GM12874 (cell line): ENCODE data around the gene EVA1A.

Experiments
- CTCF ChIP-seq: IDR thresholded peaks from 2 replicates; pipeline ENCODE4 v1.5.1; 2011; ENCODE audit warnings: low read depth, mild to moderate bottlenecking, control low read depth, low read length, moderate library complexity; ENCODE audit not compliant: insufficient read depth

EVA1A gene

DNA sequence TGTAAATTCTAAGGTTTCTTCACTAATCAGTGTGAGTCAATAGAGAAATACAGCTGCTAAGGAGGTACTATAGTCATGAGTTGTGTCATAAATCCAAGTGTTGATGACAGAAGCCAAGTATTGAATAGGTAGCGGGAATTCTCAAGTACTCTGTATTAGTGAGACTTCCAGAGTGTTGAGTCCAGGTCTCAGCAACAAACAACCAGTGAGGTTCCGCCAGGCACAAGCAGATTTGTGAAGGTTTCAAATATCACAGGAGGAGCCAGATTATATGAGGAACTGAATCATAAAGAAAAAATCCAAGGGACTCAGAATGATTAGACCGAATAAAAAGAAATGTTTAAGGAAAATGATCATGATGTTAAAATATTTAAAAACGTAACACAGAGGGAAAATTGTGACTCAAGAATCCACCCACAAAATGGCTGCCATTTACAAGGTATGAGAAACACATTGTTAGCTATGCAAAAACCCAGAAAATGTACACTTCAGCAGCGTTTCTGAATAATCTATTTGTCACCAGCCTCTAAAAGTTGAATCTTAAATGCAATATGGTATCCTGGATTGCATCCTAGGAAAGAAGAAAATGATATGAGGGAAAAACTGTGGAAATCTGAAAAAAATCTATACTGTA is 27.3 kb upstream of the EVA1A start:
- TF ChIP-seq CTCF, result no peak

- no peak for TF ChIP-seq CTCF
Observed at GRCh38 chr2:75586971-75587370, 26.2 kb upstream of the EVA1A start.

GRCh38 chr2:75582840-75583239 is 22.1 kb upstream of the EVA1A start:
- no peak for TF ChIP-seq CTCF

GRCh38 chr2:75580606-75581005 is 19.9 kb upstream of the EVA1A start:
- TF ChIP-seq CTCF, result no peak

DNA sequence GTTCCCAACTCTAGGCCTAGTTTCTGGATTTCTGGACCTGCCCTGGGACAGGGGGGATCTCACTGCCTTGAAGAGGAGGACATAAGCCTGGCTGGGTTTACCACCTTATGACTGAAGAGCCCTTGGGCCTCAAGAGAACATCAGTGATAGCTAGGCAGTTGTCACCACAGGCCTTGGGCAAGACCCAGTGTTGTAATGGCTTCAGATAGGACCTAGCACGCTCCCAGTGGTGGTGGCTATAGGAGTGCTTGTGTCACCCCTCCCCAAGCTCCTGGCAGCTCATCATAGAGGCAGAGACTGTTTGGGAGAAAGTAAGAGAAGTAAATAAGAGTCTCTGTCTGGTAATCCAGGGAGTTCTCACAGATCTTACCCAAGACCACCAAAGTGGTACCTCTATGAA is 19.4 kb upstream of the EVA1A start:
- TF ChIP-seq CTCF, result no peak

GRCh38 chr2:75579186-75579585 is 18.4 kb upstream of the EVA1A start:
- no peak for TF ChIP-seq CTCF

GRCh38 chr2:75577280-75577679 is 16.5 kb upstream of the EVA1A start:
- TF ChIP-seq CTCF, result no peak

GRCh38 chr2:75574106-75574505 is 13.4 kb upstream of the EVA1A start:
- TF ChIP-seq CTCF, result no peak
